HEK293T (cell line): ENCODE measurements around the gene PEX14.
A peak's percentile ranks its signal among the peaks of the same experiment; 100 is the strongest.
"Not testable (repeated sequence)": the region's sequence is repeated elsewhere in the genome, so short reads cannot be mapped to it uniquely, and the experiment has no call there.

Experiments used
- CTCF ChIA-PET: fragments of 350-600 bp; formaldehyde crosslinking; extraction: SDS; loops from one replicate; lab custom pipeline; 2021; ENCODE audit warnings: antibody characterized with exemption, inconsistent platforms; lab: Yijun Ruan, JAX
- POLR2A ChIA-PET: fragments of 350-600 bp; formaldehyde crosslinking; extraction: SDS; loops from one replicate; lab custom pipeline; 2020; ENCODE audit warnings: antibody characterized with exemption, inconsistent platforms; lab: Yijun Ruan, JAX
- DNase-seq: peaks from one replicate; pipeline ENCODE4 v3.0.0; 2012; ENCODE audit warnings: mixed read lengths; ENCODE audit errors: extremely low spot score
- ARNT ChIP-seq: fragments of 450-650 bp; IDR thresholded peaks from 2 replicates; pipeline ENCODE4 v1.6.1; 2017; ENCODE audit warnings: mild to moderate bottlenecking
- BHLHE40 ChIP-seq: fragments of 450-650 bp; IDR thresholded peaks from 2 replicates; pipeline ENCODE4 v1.6.1; 2016; ENCODE audit warnings: mild to moderate bottlenecking, moderate library complexity, borderline replicate concordance
- CTBP1 ChIP-seq: fragments of 450-650 bp; IDR thresholded peaks from 2 replicates; pipeline ENCODE4 v1.6.1; 2016; ENCODE audit warnings: borderline replicate concordance
- ELF4 ChIP-seq: fragments of 450-650 bp; IDR thresholded peaks from 2 replicates; pipeline ENCODE4 v1.6.1; 2017; ENCODE audit warnings: antibody characterized with exemption
- FOXA1 ChIP-seq: fragments of 450-650 bp; IDR thresholded peaks from 2 replicates; pipeline ENCODE4 v1.6.1; 2016; ENCODE audit warnings: mild to moderate bottlenecking
- FOXK2 ChIP-seq: fragments of 450-650 bp; IDR thresholded peaks from 2 replicates; pipeline ENCODE4 v1.6.1; 2016; ENCODE audit warnings: mild to moderate bottlenecking
- FOXM1 ChIP-seq: fragments of 450-650 bp; IDR thresholded peaks from 2 replicates; pipeline ENCODE4 v1.6.1; 2017; ENCODE audit warnings: mild to moderate bottlenecking, borderline replicate concordance
- HDGF ChIP-seq: fragments of 450-650 bp; IDR thresholded peaks from 2 replicates; pipeline ENCODE4 v1.6.1; 2017; ENCODE audit warnings: antibody characterized with exemption, borderline replicate concordance
- L3MBTL2 ChIP-seq: fragments of 450-650 bp; conservative IDR thresholded peaks from 2 replicates; pipeline ENCODE4 v1.6.1; 2016; ENCODE audit warnings: mild to moderate bottlenecking
- LEF1 ChIP-seq: fragments of 450-650 bp; IDR thresholded peaks from 2 replicates; pipeline ENCODE4 v1.6.1; 2017; ENCODE audit warnings: mild to moderate bottlenecking, borderline replicate concordance
- NFRKB ChIP-seq: fragments of 450-650 bp; IDR thresholded peaks from 2 replicates; pipeline ENCODE4 v1.6.1; 2016; ENCODE audit warnings: mild to moderate bottlenecking, moderate library complexity
- PKNOX1 ChIP-seq: fragments of 450-650 bp; IDR thresholded peaks from 2 replicates; pipeline ENCODE4 v1.6.1; 2016
- SP1 ChIP-seq: fragments of 450-650 bp; IDR thresholded peaks from 2 replicates; pipeline ENCODE4 v1.6.1; 2017
- SUZ12 ChIP-seq: fragments of 450-650 bp; IDR thresholded peaks from 2 replicates; pipeline ENCODE4 v1.6.1; 2016; ENCODE audit warnings: mild to moderate bottlenecking
- TARDBP ChIP-seq: fragments of 450-650 bp; IDR thresholded peaks from 2 replicates; pipeline ENCODE4 v1.6.1; 2016
- ZNF384 ChIP-seq: fragments of 450-650 bp; IDR thresholded peaks from 2 replicates; pipeline ENCODE4 v1.6.1; 2016

PEX14 gene

GRCh38 chr1:10471411-10472219 is 3.1 kb upstream of the PEX14 start:
- TF ChIP-seq NFRKB (no peak), CTBP1 (no peak)
- peak; percentile 27 for DNase-seq
- POLR2A ChIA-PET = interaction anchor here (0.7 to 1.8 kb wide), 4 partner anchors 9 to 42 kb away, joined by 3 to 5 read pairs (median 4); no protein-coding TSS in a partner anchor
- CTCF ChIA-PET = interaction anchor here (0.8 kb wide), 1 partner anchor 41 kb away, joined by 3 read pairs; no protein-coding TSS in a partner anchor

- peak; percentile 92 for DNase-seq
- ChIA-PET POLR2A (interaction anchor here (0.7 to 1.8 kb wide), 5 partner anchors 10 to 43 kb away, joined by 3 to 4 read pairs (median 3); no protein-coding TSS in a partner anchor), CTCF (interaction anchor here (0.6 to 0.8 kb wide), 2 partner anchors 42 to 329 kb away, joined by 3 read pairs; no protein-coding TSS in a partner anchor)
- TF ChIP-seq FOXM1 (no peak), PKNOX1 (no peak), ARNT (0 out of 2 replicates have a peak, but pooled peaks have one; percentile 28), SP1 (no peak), HDGF (no peak), TARDBP (no peak), NFRKB (no peak), FOXK2 (no peak), SUZ12 (peak; percentile 88), ZNF384 (no peak), L3MBTL2 (peak; percentile 96), CTBP1 (no peak), ELF4 (peak; percentile 93), BHLHE40 (no peak), LEF1 (no peak), FOXA1 (no peak)
These were observed 2.3 kb upstream of the PEX14 start, which contains the start of gene DFFA for GRCh38 chr1:10472220-10473144. DFFA (minus strand) TSS chr1:10472529; CDS start chr1:10472458, 71 bp downstream.

GRCh38 chr1:10473145-10473765 is 1.5 kb upstream of the PEX14 start:
- ChIA-PET POLR2A (interaction anchor here (0.7 to 1.8 kb wide), 4 partner anchors 10 to 44 kb away, joined by 3 to 4 read pairs (median 4); no protein-coding TSS in a partner anchor), CTCF (no interaction called here)

GRCh38 chr1:10474309-10474612 is 489 bp upstream of the PEX14 start:
- DNase-seq, POLR2A ChIA-PET, CTCF ChIA-PET: not testable (repeated sequence)

More at GRCh38 chr1:10473145-10473765, 1.5 kb upstream of the PEX14 start:
- no peak for TF ChIP-seq ZNF384
- TF ChIP-seq ARNT = no peak
- TF ChIP-seq FOXK2 = no peak
- TF ChIP-seq SUZ12 = no peak
- TF ChIP-seq CTBP1 = no peak
- no peak for TF ChIP-seq SP1
- no peak for DNase-seq

GRCh38 chr1:10475510-10475909 is 760 bp downstream of the PEX14 start:
- POLR2A ChIA-PET = no interaction called here
- CTCF ChIA-PET = no interaction called here
- no peak for TF ChIP-seq BHLHE40
- TF ChIP-seq FOXM1 = no peak
- no peak for TF ChIP-seq SUZ12
- no peak for TF ChIP-seq FOXK2
- TF ChIP-seq ARNT = no peak
- TF ChIP-seq ELF4 = no peak
- no peak for TF ChIP-seq LEF1
- no peak for DNase-seq

- CTCF ChIA-PET = no interaction called here
- DNase-seq = no peak
- POLR2A ChIA-PET = interaction anchor here (0.8 kb wide), 1 partner anchor 10 kb away, joined by 3 read pairs; no protein-coding TSS in a partner anchor
- TF ChIP-seq NFRKB (no peak), SP1 (no peak), LEF1 (no peak), FOXA1 (no peak), TARDBP (no peak), L3MBTL2 (no peak), ZNF384 (no peak), BHLHE40 (no peak), FOXM1 (no peak), ARNT (no peak), FOXK2 (no peak), PKNOX1 (no peak), CTBP1 (no peak), HDGF (no peak)
These were observed 4.5 kb downstream of the PEX14 start for GRCh38 chr1:10479296-10479695.
